Sciatic nerve (tissue), 2 donors: ENCODE measurements around the gene FAXC. TPM values are rescaled to one million over a fixed set of nuclear protein-coding genes. Genes with fewer than 3 reads are reported as not detected.

ENCODE experiments used
- ATAC-seq: fragments of 200-7000 bp; cut with Tn5 transposase; one replicate; pipeline ENCODE4 v1.9.1; 2020; ENCODE audit warnings: mild to moderate bottlenecking, moderate library complexity
- DNase-seq: peaks from one replicate; pipeline ENCODE4 v3.0.0-alpha.2; 2020; ENCODE audit warnings: low spot score
- intact Hi-C: fragments of 100-400 bp; cut with DNase I; formaldehyde crosslinking; loops from one replicate; pipeline ENCODE4 v1.14.2; 2022
- total RNA-seq: library from RNA; stranded (reverse); fragmentation: NEBNext Ultra II Directional; extraction: Animal tissue kit (Norgen Biotek cat#: 25700); gene quantifications from one replicate; pipeline ENCODE4 v1.2.1, GENCODE V29; 2021
- donor health status: DM: no; HTN: no; CAD: no.
- donor health status: DM: no; HTN: no; CAD: no.

FAXC gene
- total RNA-seq, 1 donor from 2014 or later: 0.49 TPM

DNA sequence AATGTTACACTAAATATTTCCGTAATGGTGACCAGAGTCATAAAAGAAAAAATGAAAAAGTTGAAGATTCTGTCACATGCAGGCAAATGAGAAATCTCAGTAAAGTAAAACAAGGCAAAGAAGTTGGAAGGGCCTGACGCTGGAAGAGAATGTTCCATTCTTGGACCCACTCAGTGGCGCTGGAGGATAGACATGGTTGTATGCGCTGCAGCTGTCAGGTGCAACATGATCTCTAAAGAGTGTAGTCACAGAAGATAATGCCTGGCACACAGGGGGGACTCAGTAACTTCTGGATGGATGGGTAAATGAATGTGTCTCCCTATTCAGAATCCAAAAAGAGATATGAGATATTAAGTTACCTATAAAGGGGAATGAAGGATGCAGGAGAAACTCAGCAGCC, 116.3 kb downstream of the FAXC start:
- no peak for DNase-seq
- no peak for ATAC-seq
- intact Hi-C loops: no loop called here

DNA sequence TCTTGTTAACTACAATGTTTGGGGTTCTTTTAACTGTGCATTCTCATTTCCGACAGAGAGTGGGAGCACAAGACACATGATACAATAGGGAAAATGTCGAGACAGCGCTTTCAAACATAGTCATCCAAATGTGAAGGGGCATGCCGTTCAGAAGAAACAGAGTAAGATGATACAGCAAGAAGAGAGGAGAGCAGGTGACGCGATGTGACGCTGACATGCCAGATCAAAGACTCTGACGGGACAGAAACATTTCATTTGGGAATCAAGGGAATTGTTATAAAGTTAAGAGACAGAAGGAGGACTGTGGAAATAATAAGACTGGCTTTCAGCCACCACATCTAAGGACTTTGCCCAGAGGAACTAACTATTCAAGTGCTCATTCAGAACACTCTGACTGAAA, 117.4 kb downstream of the FAXC start:
- no peak for DNase-seq
- intact Hi-C loops: no loop called here
- no peak for ATAC-seq

DNA sequence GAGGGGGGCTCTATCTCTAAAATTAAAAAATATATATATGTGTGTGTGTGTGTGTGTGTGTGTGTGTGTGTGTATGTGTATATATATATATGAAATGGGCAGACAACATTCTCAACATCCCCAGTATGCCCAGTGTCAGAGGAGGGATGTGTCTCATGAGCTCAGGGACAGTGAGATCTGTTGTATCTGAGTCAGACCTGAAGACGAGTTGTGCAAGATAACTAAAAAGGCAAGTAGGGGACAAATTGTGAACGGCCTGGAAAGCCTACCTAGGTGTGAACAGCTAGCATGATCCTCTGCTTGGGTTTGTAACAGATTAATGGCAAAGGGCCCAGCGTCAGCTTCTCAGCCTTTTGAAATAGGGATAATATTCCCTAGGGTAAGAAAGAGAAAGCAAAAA, 124.3 kb downstream of the FAXC start:
- DNase-seq: no peak
- intact Hi-C loops: no loop called here
- ATAC-seq: no peak

Other genes with a start within 250 kb of the FAXC start
- gene COQ3, start 44.5 kb upstream of the FAXC start, total RNA-seq: 5.3 TPM
- 199 TPM for gene PNISR, start 75.6 kb upstream of the FAXC start, total RNA-seq
- gene USP45, start 165.7 kb upstream of the FAXC start, total RNA-seq: 18.5 TPM
- 32.5 TPM for gene CCNC, start 219.0 kb upstream of the FAXC start, total RNA-seq